HepG2 (cell line): ENCODE results near the gene KRTAP10-2. TPM values are rescaled to one million over a fixed set of nuclear protein-coding genes. Genes with fewer than 3 reads are reported as not detected.

Experiments
- ATAC-seq: fragments of 200-7000 bp; cut with Tn5 transposase; 3 replicates; pipeline ENCODE4 v1.9.1; 2020; ENCODE audit warnings: mild to moderate bottlenecking, moderate library complexity
- BruUV-seq: library from RNA; stranded (reverse); fragments of 400-500 nt; replicated peaks from 2 replicates; lab custom pipeline; 2021; lab: Mats Ljungman, UMichigan
- CTCF ChIA-PET: fragments of 300-600 bp; formaldehyde crosslinking; extraction: SDS; loops from one replicate; lab custom pipeline; 2021; ENCODE audit warnings: low total read pairs, inconsistent platforms, low intra/inter-chr PET ratio; lab: Yijun Ruan, JAX
- POLR2A ChIA-PET: fragments of 350-600 bp; sonication (Branson Sonifier 250); formaldehyde crosslinking; loops from one replicate; lab custom pipeline; 2020; ENCODE audit warnings: antibody characterized with exemption, inconsistent platforms; lab: Yijun Ruan, JAX
- DNase-seq: peaks from one replicate; pipeline ENCODE4 v3.0.0-alpha.2; 2015; ENCODE audit warnings: low spot score
- FAIRE-seq: peaks from 3 replicates; lab custom pipeline; 2011; peaks lifted over from hg19 to GRCh38; lab: Jason Lieb, UNC
- H2AFZ ChIP-seq: one replicate; pipeline ENCODE4 v1.6.1; 2011; ENCODE audit warnings: low read length, inconsistent platforms
- H3K27ac ChIP-seq: fragments of 300-600 bp; 3 replicates; pipeline ENCODE4 v1.8.0; 2011; ENCODE audit warnings: mixed run types, mild to moderate bottlenecking, mixed read lengths, low read length, inconsistent platforms; ENCODE audit not compliant: insufficient read depth; ENCODE audit errors: extremely low read length
- H3K27me3 ChIP-seq, 2 experiments: fragments of 200-600 bp in 1 of 2; 2 replicates in 1 of 2; 3 replicates in 1 of 2; pipeline versions ENCODE4 v1.6.0 to v1.8.0; 2011; ENCODE audit warnings: low read length in 2 of 2, mild to moderate bottlenecking in 2 of 2, moderate library complexity in 2 of 2, inconsistent platforms in 1 of 2; ENCODE audit not compliant: insufficient read depth in 2 of 2, control insufficient read depth in 1 of 2
- H3K36me3 ChIP-seq, 2 experiments: fragments of 200-600 bp in 1 of 2; replicated peaks in 1 of 2; 2 replicates in 1 of 2; 3 replicates in 1 of 2; pipeline versions ENCODE4 v1.5.1 to v1.8.0; 2011; ENCODE audit warnings: low read length in 2 of 2, inconsistent platforms in 1 of 2; ENCODE audit not compliant: insufficient read depth in 2 of 2, control insufficient read depth in 1 of 2
- H3K4me1 ChIP-seq: 2 replicates; pipeline ENCODE4 v1.5.1; 2012; ENCODE audit warnings: low read length, inconsistent platforms; ENCODE audit not compliant: insufficient read depth
- H3K4me2 ChIP-seq: 2 replicates; pipeline ENCODE4 v1.6.0; 2011; ENCODE audit warnings: low read depth, low read length, inconsistent platforms
- H3K4me3 ChIP-seq, 3 experiments: fragments of 200-600 bp in 1 of 3; sonication (generic), shearing (Covaris generic) in 1 of 3; replicated peaks in 1 of 3; 2 replicates each; pipeline ENCODE4 v1.5.1; 2011 to 2016; ENCODE audit warnings: low read length in 3 of 3, inconsistent platforms in 2 of 3, low read depth in 2 of 3, mild to moderate bottlenecking in 2 of 3, control low read depth in 1 of 3, mixed read lengths in 1 of 3; ENCODE audit not compliant: insufficient read depth in 1 of 3
- H3K79me2 ChIP-seq: one replicate; pipeline ENCODE4 v1.6.1; 2011; ENCODE audit warnings: low read length, inconsistent platforms; ENCODE audit not compliant: insufficient read depth
- H3K9ac ChIP-seq: 2 replicates; pipeline ENCODE4 v1.6.0; 2011; ENCODE audit warnings: mild to moderate bottlenecking, low read depth, low read length, inconsistent platforms; ENCODE audit not compliant: insufficient read depth
- H3K9me3 ChIP-seq: 2 replicates; pipeline ENCODE4 v1.5.1; 2012; ENCODE audit warnings: mild to moderate bottlenecking, low read length
- H4K20me1 ChIP-seq: 2 replicates; pipeline ENCODE4 v1.6.0; 2011; ENCODE audit warnings: inconsistent platforms, mild to moderate bottlenecking, low read length, moderate library complexity; ENCODE audit not compliant: insufficient read depth
- FOXP1 ChIP-seq, 2 experiments: fragments of 450-650 bp in 1 of 2; IDR thresholded peaks; 2 replicates each; pipeline ENCODE4 v1.6.1; 2017 to 2018; ENCODE audit warnings: antibody characterized with exemption in 1 of 2
- GLI4 ChIP-seq: sonication (generic); formaldehyde crosslinking; IDR thresholded peaks from 2 replicates; pipeline ENCODE4 v1.5.1; 2020; ENCODE audit warnings: missing genetic modification reagents, mild to moderate bottlenecking, moderate library complexity, borderline replicate concordance
- MIXL1 ChIP-seq: IDR thresholded peaks from 2 replicates; pipeline ENCODE4 v1.6.1; 2016
- MTA1 ChIP-seq: sonication (generic); formaldehyde crosslinking; IDR thresholded peaks from 2 replicates; pipeline ENCODE4 v1.4.0; 2020; ENCODE audit warnings: missing genetic modification reagents, mild to moderate bottlenecking, borderline replicate concordance
- NFE2L2 ChIP-seq: fragments of 150-350 bp; IDR thresholded peaks from 2 replicates; pipeline ENCODE4 v1.6.1; 2014; ENCODE audit warnings: low read length
- NR2F6 ChIP-seq, 2 experiments: IDR thresholded peaks; 2 replicates each; pipeline ENCODE4 v1.6.1; 2016; ENCODE audit warnings: antibody characterized with exemption in 1 of 2, mild to moderate bottlenecking in 1 of 2
- PPARG ChIP-seq: conservative IDR thresholded peaks from 2 replicates; pipeline ENCODE4 v1.6.1; 2016; ENCODE audit warnings: missing biosample characterization, missing genetic modification reagents
- REST ChIP-seq, 2 experiments: IDR thresholded peaks; 2 replicates each; pipeline ENCODE4 v1.6.1; 2011 to 2012; ENCODE audit warnings: low read length in 2 of 2, borderline replicate concordance in 1 of 2, low read depth in 1 of 2, mild to moderate bottlenecking in 1 of 2, moderate library complexity in 1 of 2
- WGBS: methylation state at CpG from one replicate; pipeline ENCODE4 v1.1.6; 2017; ENCODE audit warnings: low lambda C conversion rate; 5-methylcytosine and 5-hydroxymethylcytosine counted together
- in situ Hi-C: cut with HindIII; loops from 2 replicates; pipeline ENCODE4 v1.10.0; 2017; ENCODE audit warnings: low pct_unique_long_range_greater_than_20kb; ENCODE audit not compliant: extremely low pct_ligation_motif_present
- intact Hi-C: fragments of 100-400 bp; cut with micrococcal nuclease; formaldehyde crosslinking; loops from one replicate; pipeline ENCODE4 v1.10.0; 2022; ENCODE audit not compliant: unreplicated experiment
- polyA plus RNA-seq, 8 experiments: library from polyadenylated mRNA; depleted of rRNA in 3 of 8; stranded (reverse) in 7 of 8; unstranded in 1 of 8; fragments of >200 nt; fragmentation: Illumina TruSeq in 4 of 8; extraction: Trizol in 4 of 8; gene quantifications; 2 replicates each; pipeline versions ENCODE4 v1.2.1 to v1.2.3, GENCODE V29; 2011 to 2016; ENCODE audit warnings: low read depth in 4 of 8, missing spikeins in 1 of 8, mixed read lengths in 1 of 8; ENCODE audit not compliant: insufficient read depth in 1 of 8
- total RNA-seq, 5 experiments: library from RNA; depleted of rRNA; stranded (reverse); fragments of >200 nt; fragmentation: Illumina TruSeq; extraction: Trizol; gene quantifications; 2 replicates each; pipeline ENCODE4 v1.2.3, GENCODE V29; 2016; ENCODE audit warnings: low read depth in 1 of 5

The KRTAP10-2 gene
- total and polyA plus RNA-seq, 2 of the 13 experiments (the other 11 are each of a cell fraction or from before 2014, with no cell fraction given) = not detected

GRCh38 chr21:44590311-44590721, 39.0 kb upstream of the KRTAP10-2 start:
- H4K20me1 ChIP-seq = no peaks in the 10 kb centered on the region
- peaks cover 48% of the 10 kb centered on the region for H3K4me1 ChIP-seq
- no peak overlapping the region; a peak in 1 of 6 replicates for H3K4me3 ChIP-seq
- FAIRE-seq (no peak), ATAC-seq (no peak), DNase-seq (no peak)
- H3K79me2 ChIP-seq = no peaks in the 10 kb centered on the region
- peaks cover 0 to 5% of the 10 kb centered on the region in 2 experiments; a peak in 1 of 5 replicates for H3K27me3 ChIP-seq
- no peaks in the 10 kb centered on the region for H3K9me3 ChIP-seq
- WGBS = 33% methylated on average over 3 of the region's 10 CpGs
- in situ Hi-C loops = no loop called here
- intact Hi-C loops = no loop called here
- H3K36me3 ChIP-seq = no peaks in the 10 kb centered on the region
- no TSS peak for BruUV-seq
- H3K4me2 ChIP-seq = peak overlapping the region; percentile 36; the same call in 1 of the 2 replicates
- H3K9ac ChIP-seq = no peak overlapping the region
- H3K27ac ChIP-seq = no peak overlapping the region
- ChIA-PET POLR2A (no interaction called here), CTCF (no interaction called here)
- TF ChIP-seq REST (IDR thresholded peaks at IDR 0.05; ENCODE audit: borderline replicate concordance in 1 of 2, low read depth in 1 of 2, low read length in 2 of 2) (no peak), MIXL1 (CRISPR knock-in tag) (no peak), NR2F6 (IDR thresholded peaks at IDR 0.05) (no peak), NR2F6 (CRISPR knock-in tag; IDR thresholded peaks at IDR 0.05) (no peak), MTA1 (CRISPR knock-in tag) (peak; percentile 16; the same call in 1 of the 2 replicates), PPARG (CRISPR knock-in tag) (no peak), GLI4 (CRISPR knock-in tag) (no peak), FOXP1 (IDR thresholded peaks at IDR 0.05) (no peak), FOXP1 (CRISPR knock-in tag; IDR thresholded peaks at IDR 0.05) (no peak), NFE2L2 (no peak)
- no peak overlapping the region for H2AFZ ChIP-seq
